ENCODE measurements around the gene SORCS2.

SORCS2 gene

GRCh38 chr4:7618361-7618760 is 426.0 kb downstream of the SORCS2 start:
- in situ Hi-C loops (cut with HindIII; ENCODE audit: low sequenced_read_pairs), result no loop called here

DNA sequence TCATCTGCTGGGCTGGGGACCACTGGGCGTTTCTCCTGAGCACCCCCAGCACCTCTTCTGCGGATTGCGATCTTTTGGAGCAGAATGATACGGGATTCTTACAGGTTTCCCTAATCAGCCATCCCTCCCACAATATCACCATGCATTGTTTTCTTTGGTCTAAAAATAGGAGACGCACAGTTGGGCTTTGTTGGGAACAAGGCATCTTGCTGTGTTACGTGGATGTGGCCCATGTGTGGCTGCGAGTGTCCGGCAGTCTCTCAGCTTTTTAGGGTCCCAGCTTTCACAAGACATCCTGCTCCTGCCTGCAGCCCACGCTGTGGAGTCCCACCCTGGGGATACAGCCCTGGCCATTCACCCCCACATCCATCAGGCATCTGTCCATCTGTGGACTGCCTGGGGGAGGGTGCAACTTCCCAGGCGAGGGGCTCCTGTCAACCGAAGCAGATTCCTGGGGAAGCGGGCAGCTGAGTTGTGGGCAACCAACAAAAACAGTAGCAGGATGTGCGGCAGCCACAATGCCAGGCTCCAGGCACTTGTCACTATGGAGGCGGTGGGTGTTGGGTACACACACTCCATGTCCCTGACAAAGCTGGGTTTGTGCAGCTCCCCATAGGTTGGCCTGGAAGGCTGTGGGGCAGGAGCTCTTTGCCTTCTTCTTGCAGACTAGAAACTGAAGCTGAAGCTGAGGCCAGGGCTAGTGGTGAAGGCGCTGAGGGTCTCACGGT is 427.9 kb downstream of the SORCS2 start:
- in situ Hi-C loops (cut with HindIII; ENCODE audit: low sequenced_read_pairs), result no loop called here

GRCh38 chr4:7620814-7621176 is 428.5 kb downstream of the SORCS2 start:
- in situ Hi-C loops (cut with HindIII; ENCODE audit: low sequenced_read_pairs), result no loop called here

- in situ Hi-C loops (cut with HindIII; ENCODE audit: low sequenced_read_pairs), result no loop called here
Observed at GRCh38 chr4:7621252-7622035, 429.1 kb downstream of the SORCS2 start.

DNA sequence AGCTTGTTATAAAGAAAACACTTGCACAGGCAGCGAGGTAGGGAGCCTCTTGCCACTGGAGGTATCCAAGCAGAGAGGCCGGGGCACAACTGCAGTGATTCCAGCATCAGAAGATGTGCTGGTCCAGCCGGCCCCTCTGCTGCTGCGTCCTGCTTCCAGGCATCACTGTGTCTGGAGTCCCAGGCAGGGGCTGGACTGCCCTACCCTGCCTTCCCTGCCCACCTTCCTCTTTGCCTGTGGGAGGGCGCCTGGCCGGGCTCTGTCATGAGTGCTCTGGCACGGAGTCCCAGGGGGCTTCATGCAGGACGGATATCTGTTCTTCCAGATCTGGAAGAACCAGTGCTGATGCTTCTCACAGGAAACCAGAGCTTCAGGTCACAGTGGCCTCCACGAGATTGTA is 430.0 kb downstream of the SORCS2 start:
- in situ Hi-C loops (cut with HindIII; ENCODE audit: low sequenced_read_pairs), result no loop called here

DNA sequence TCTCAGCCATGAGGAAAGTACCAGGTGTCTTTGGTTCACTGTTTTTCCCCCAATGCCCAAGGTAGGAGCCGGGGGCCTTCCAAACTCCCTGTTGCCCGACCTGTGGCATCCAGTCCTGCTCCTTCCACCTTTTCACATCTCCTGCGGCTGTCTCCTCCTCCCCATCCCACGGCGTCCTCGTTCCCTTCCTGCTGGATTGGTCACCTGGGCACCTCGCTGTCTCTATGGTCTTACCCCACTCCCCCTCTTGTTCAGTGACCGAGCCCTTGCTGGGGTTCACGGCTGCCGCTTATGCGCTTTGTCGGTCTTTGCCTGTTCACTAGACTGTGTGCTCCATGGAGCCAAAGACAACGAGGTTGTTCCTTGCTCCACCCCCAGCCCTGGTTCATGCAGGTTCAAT is 431.1 kb downstream of the SORCS2 start:
- in situ Hi-C loops (cut with HindIII; ENCODE audit: low sequenced_read_pairs), result no loop called here

GRCh38 chr4:7624396-7624980 is 432.1 kb downstream of the SORCS2 start:
- in situ Hi-C loops (cut with HindIII; ENCODE audit: low sequenced_read_pairs), result no loop called here

DNA sequence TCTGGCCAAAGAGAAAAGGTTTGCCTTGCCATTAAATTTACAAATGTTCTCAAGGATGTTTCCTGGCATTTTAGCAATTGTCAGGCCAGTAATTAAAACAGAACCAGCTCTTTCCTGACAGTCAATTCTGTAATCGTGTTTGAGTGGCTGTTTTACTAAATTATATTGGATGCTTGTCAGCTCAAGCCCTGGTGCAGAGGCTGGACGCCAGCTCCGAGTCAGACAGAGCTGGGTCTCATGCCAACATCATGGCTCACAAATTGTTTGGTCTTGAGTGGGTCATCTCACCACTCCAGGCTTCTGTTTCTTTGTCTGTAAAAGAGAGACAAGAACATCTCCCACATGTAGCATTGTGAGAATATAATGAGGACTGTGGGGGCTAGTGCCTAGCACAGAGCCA is 432.7 kb downstream of the SORCS2 start:
- in situ Hi-C loops (cut with HindIII; ENCODE audit: low sequenced_read_pairs), result no loop called here

- in situ Hi-C loops (cut with HindIII; ENCODE audit: low sequenced_read_pairs), result no loop called here
Observed at GRCh38 chr4:7626531-7626930, 434.2 kb downstream of the SORCS2 start.

- in situ Hi-C loops (cut with HindIII; ENCODE audit: low sequenced_read_pairs), result no loop called here
Observed at GRCh38 chr4:7627251-7628250, 435.2 kb downstream of the SORCS2 start.

DNA sequence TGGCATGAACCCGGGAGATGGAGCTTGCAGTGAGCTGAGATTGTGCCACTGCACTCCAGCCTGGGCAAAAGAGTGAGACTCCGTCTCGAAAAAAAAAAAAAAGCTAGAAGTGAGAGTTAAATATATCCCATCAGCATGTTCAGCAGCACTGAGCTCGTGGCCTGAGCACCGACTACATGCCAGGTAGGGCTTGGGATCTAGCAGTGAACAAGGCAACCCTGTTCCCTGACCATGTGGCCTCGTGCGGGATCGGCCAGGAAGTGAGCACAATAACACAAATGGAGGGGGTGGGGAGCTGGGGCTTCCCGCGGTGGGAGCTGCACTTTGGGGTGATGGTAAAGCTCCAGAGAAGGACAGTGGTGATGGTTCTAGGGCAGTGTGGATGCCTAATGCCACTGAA is 436.1 kb downstream of the SORCS2 start:
- in situ Hi-C loops (cut with HindIII; ENCODE audit: low sequenced_read_pairs), result no loop called here

DNA sequence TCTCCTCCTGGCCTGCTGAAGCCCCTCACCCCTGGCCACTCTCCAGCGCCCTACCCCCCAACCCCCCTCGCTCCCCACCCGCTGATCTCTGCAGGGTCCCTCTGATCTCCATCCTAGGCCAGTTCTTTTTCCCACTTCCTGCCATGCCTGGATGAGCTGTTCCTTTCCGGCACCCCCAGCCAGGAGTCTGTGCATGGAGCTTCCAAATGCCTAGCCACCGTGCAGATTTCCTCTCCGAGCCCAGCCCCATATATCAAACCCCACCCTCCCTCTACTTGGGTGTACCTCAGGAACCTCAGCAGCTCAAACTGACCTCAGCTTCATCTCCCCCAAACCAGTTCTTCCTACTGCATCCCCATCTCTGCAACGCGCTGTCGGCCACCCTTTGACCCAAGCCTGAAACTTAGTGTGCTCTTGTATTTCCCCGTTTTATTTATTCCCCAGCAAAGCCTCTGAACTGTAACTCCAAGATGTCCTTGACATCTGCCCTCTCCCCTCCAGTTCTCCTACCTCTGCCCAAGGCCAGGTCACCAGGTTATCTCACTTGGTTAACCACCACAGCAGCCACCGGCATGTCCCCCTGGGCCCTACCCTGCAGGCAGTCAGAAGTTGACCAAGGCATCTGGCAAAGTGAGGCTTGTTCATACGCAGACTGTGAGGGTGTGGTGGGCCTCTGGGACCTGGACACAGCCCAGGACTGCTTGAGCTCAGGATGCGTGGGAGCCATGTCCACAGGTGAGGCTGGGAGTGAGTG is 437.3 kb downstream of the SORCS2 start:
- in situ Hi-C loops (cut with HindIII; ENCODE audit: low sequenced_read_pairs), result no loop called here

DNA sequence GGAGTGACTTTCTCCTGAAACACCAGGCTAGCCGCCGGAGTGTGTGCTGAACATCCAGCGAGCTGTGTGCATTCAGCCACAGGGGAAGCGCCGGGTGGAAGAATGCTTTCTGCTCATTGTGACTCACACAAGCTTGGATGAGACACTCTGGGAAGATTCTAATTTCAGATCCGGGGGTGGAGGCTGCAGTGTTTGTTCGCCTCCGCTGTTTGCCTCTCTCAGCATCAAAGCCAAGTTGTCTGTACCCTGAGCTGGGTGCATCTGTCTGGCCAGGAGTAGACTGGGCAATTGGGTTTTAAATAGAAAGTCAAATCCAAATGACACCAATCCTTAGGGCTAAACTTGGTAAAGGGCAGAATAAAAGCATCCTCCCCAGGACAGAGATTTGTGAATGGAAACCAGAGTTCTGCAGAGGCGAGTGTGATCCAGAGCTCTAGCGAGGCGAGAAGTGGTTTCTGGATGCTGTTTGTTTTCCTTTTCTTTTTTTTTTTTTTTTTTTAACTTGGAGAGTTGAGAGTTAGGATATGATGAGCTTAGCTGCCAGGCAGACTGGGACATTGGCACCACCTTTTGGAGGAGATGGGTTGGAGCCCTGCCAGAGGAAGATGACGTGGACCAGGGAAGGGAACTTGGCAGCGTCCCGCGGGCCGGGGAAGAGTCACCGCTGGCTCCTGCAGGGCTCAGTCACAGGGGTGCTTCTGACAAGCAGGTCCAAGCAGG is 438.4 kb downstream of the SORCS2 start:
- in situ Hi-C loops (cut with HindIII; ENCODE audit: low sequenced_read_pairs), result no loop called here

- in situ Hi-C loops (cut with HindIII; ENCODE audit: low sequenced_read_pairs), result no loop called here
Observed at GRCh38 chr4:7631288-7632014, 439.1 kb downstream of the SORCS2 start.

GRCh38 chr4:7632341-7632740 is 440.0 kb downstream of the SORCS2 start:
- in situ Hi-C loops (cut with HindIII; ENCODE audit: low sequenced_read_pairs), result no loop called here

- in situ Hi-C loops (cut with HindIII; ENCODE audit: low sequenced_read_pairs), result no loop called here
Observed at GRCh38 chr4:7632971-7633370, 440.6 kb downstream of the SORCS2 start.

GRCh38 chr4:7634661-7635251 is 442.4 kb downstream of the SORCS2 start:
- in situ Hi-C loops (cut with HindIII; ENCODE audit: low sequenced_read_pairs), result no loop called here

- in situ Hi-C loops (cut with HindIII; ENCODE audit: low sequenced_read_pairs), result no loop called here
Observed at GRCh38 chr4:7635445-7636239, 443.3 kb downstream of the SORCS2 start.

Data from DLD1 (cell line).